ENCODE measurements around the gene ARHGAP18. TPM values are rescaled to one million over a fixed set of nuclear protein-coding genes. Genes with fewer than 3 reads are reported as not detected.

Gene ARHGAP18
- total RNA-seq, 1 donor from 2014 or later = 7.9 TPM

DNA sequence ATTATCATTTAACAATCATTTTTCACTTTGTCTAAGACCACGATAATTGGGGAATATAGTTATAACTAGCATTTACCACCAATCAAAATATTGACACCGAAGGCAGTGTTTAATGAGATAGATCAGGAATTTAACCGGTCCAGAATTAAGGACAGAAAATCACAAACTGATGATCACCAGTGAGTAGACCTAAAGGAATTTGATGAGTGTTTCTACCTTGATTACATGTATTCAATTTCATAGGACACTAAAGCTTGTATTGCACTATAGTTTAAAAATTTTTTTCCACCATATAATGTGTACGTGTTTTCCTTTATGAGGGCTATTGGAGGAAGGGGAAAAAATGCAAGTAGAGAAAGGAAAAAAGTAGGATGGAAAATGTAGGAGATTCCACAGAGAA is 22.6 kb upstream of the ARHGAP18 start:
- DNase-seq = no peak
- no peak overlapping the region for H3K27ac Mint-ChIP-seq (ENCODE audit: unreplicated experiment)
- H3K36me3 Mint-ChIP-seq (ENCODE audit: unreplicated experiment) = no peaks in the 10 kb centered on the region
- no peak overlapping the region for H3K4me3 Mint-ChIP-seq (ENCODE audit: unreplicated experiment)
- TF ChIP-seq CTCF (IDR thresholded peaks at IDR 0.05; ENCODE audit: partially characterized antibody, unreplicated experiment) = no peak
- H3K4me1 Mint-ChIP-seq (ENCODE audit: low read depth, unreplicated experiment) = no peaks in the 10 kb centered on the region
- H3K9me3 Mint-ChIP-seq (ENCODE audit: unreplicated experiment) = no peaks in the 10 kb centered on the region
- H3K27me3 Mint-ChIP-seq (ENCODE audit: unreplicated experiment) = no peaks in the 10 kb centered on the region

- no peak for TF ChIP-seq CTCF (IDR thresholded peaks at IDR 0.05; ENCODE audit: partially characterized antibody, unreplicated experiment)
- no peaks in the 10 kb centered on the region for H3K36me3 Mint-ChIP-seq (ENCODE audit: unreplicated experiment)
- H3K4me3 Mint-ChIP-seq (ENCODE audit: unreplicated experiment) = no peak overlapping the region
- H3K27ac Mint-ChIP-seq (ENCODE audit: unreplicated experiment) = no peak overlapping the region
- no peak for DNase-seq
- H3K9me3 Mint-ChIP-seq (ENCODE audit: unreplicated experiment) = no peaks in the 10 kb centered on the region
- H3K27me3 Mint-ChIP-seq (ENCODE audit: unreplicated experiment) = no peaks in the 10 kb centered on the region
- H3K4me1 Mint-ChIP-seq (ENCODE audit: low read depth, unreplicated experiment) = no peaks in the 10 kb centered on the region
These were observed 22.1 kb upstream of the ARHGAP18 start for GRCh38 chr6:129732034-129732433.

- no peaks in the 10 kb centered on the region for H3K36me3 Mint-ChIP-seq (ENCODE audit: unreplicated experiment)
- no peak for TF ChIP-seq CTCF (IDR thresholded peaks at IDR 0.05; ENCODE audit: partially characterized antibody, unreplicated experiment)
- H3K27me3 Mint-ChIP-seq (ENCODE audit: unreplicated experiment) = no peaks in the 10 kb centered on the region
- H3K4me3 Mint-ChIP-seq (ENCODE audit: unreplicated experiment) = no peak overlapping the region
- H3K4me1 Mint-ChIP-seq (ENCODE audit: low read depth, unreplicated experiment) = no peaks in the 10 kb centered on the region
- H3K27ac Mint-ChIP-seq (ENCODE audit: unreplicated experiment) = no peak overlapping the region
- DNase-seq = no peak
- H3K9me3 Mint-ChIP-seq (ENCODE audit: unreplicated experiment) = no peaks in the 10 kb centered on the region
These were observed 21.5 kb upstream of the ARHGAP18 start for GRCh38 chr6:129731428-129731827.

- Mint-ChIP-seq H3K4me1 (ENCODE audit: low read depth, unreplicated experiment) (no peaks in the 10 kb centered on the region), H3K27me3 (ENCODE audit: unreplicated experiment) (no peaks in the 10 kb centered on the region), H3K4me3 (ENCODE audit: unreplicated experiment) (no peak overlapping the region), H3K27ac (ENCODE audit: unreplicated experiment) (no peak overlapping the region), H3K9me3 (ENCODE audit: unreplicated experiment) (no peaks in the 10 kb centered on the region), H3K36me3 (ENCODE audit: unreplicated experiment) (no peaks in the 10 kb centered on the region)
- peak; percentile 29 for TF ChIP-seq CTCF (IDR thresholded peaks at IDR 0.05; ENCODE audit: partially characterized antibody, unreplicated experiment)
- DNase-seq = no peak
These were observed 20.6 kb upstream of the ARHGAP18 start for GRCh38 chr6:129730477-129731165.

DNA sequence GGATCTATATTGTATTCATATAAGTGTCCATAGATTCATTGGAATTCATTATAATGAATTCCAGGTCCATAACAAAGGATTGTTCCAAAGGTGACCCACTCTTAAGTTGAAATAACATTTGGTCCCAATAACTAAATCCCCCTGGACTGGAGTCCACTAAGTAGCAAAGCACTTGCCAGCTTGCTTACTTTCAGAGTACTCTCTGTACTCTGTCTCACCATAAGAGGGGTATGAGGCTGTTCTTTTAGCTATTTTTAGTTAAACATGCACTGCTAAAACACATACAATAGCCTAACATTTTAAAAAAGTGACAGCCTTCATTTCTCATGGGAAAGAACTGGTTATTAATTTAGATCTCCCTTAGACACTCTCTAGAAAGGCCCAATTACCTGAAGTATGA is 16.7 kb upstream of the ARHGAP18 start:
- no peak for TF ChIP-seq CTCF (IDR thresholded peaks at IDR 0.05; ENCODE audit: partially characterized antibody, unreplicated experiment)
- Mint-ChIP-seq H3K36me3 (ENCODE audit: unreplicated experiment) (no peaks in the 10 kb centered on the region), H3K4me1 (ENCODE audit: low read depth, unreplicated experiment) (no peaks in the 10 kb centered on the region), H3K4me3 (ENCODE audit: unreplicated experiment) (no peak overlapping the region), H3K27ac (ENCODE audit: unreplicated experiment) (no peak overlapping the region), H3K27me3 (ENCODE audit: unreplicated experiment) (no peaks in the 10 kb centered on the region), H3K9me3 (ENCODE audit: unreplicated experiment) (no peaks in the 10 kb centered on the region)
- DNase-seq = no peak
